MCF 10A (cell line): ENCODE data around the gene LGR4. TPM values are rescaled to one million over a fixed set of nuclear protein-coding genes. Genes with fewer than 3 reads are reported as not detected.

ENCODE experiments used
- BruUV-seq: library from RNA; stranded (reverse); fragments of 400-500 nt; replicated peaks from 2 replicates; lab custom pipeline; 2021; lab: Mats Ljungman, UMichigan
- CTCF ChIA-PET: fragments of 300-600 bp; sonication (Branson Sonifier 250); formaldehyde crosslinking; extraction: SDS; loops from one replicate; lab custom pipeline; 2021; ENCODE audit warnings: antibody characterized with exemption, inconsistent platforms; lab: Yijun Ruan, JAX
- POLR2A ChIA-PET: fragments of 300-600, 350-650 bp; sonication (Branson Sonifier 250); formaldehyde crosslinking; extraction: SDS; loops from one replicate; lab custom pipeline; 2020; ENCODE audit warnings: antibody characterized with exemption, inconsistent platforms; lab: Yijun Ruan, JAX
- DNase-seq: peaks from one replicate; pipeline ENCODE4 v3.0.0-alpha.2; 2018; ENCODE audit not compliant: unreplicated experiment
- H3K27ac Mint-ChIP-seq: one replicate; pipeline ENCODE4 v1.8.0; 2022; ENCODE audit warnings: mild to moderate bottlenecking, low read depth, mixed read lengths; ENCODE audit not compliant: unreplicated experiment
- H3K27me3 Mint-ChIP-seq: one replicate; pipeline ENCODE4 v1.8.0; 2022; ENCODE audit warnings: mixed read lengths; ENCODE audit not compliant: insufficient read depth, unreplicated experiment
- H3K36me3 Mint-ChIP-seq: one replicate; pipeline ENCODE4 v1.8.0; 2022; ENCODE audit warnings: mild to moderate bottlenecking, moderate library complexity, mixed read lengths; ENCODE audit not compliant: insufficient read depth, unreplicated experiment
- H3K4me1 Mint-ChIP-seq: one replicate; pipeline ENCODE4 v1.8.0; 2022; ENCODE audit warnings: mixed read lengths; ENCODE audit not compliant: insufficient read depth, unreplicated experiment
- H3K4me3 Mint-ChIP-seq: one replicate; pipeline ENCODE4 v1.8.0; 2022; ENCODE audit warnings: mild to moderate bottlenecking, moderate library complexity, mixed read lengths; ENCODE audit not compliant: unreplicated experiment
- H3K9me3 Mint-ChIP-seq: one replicate; pipeline ENCODE4 v1.8.0; 2022; ENCODE audit warnings: mixed read lengths; ENCODE audit not compliant: unreplicated experiment
- intact Hi-C: fragments of 100-400 bp; cut with micrococcal nuclease; formaldehyde crosslinking; loops from 2 replicates; pipeline ENCODE4 v1.14.1; 2022
- total RNA-seq: library from RNA; stranded (reverse); gene quantifications from 2 replicates; pipeline ENCODE4 v1.2.3, GENCODE V29; 2022
- TF ChIP-seq, protein P1 (sequence below): fragments of 200-600 bp; IDR thresholded peaks from one replicate; pipeline ENCODE4 v1.8.0; 2022; ENCODE audit warnings: antibody characterized with exemption, mild to moderate bottlenecking; ENCODE audit not compliant: unreplicated experiment

LGR4 gene
- total RNA-seq, 1 experiment from 2014 or later: 14.2 TPM

DNA sequence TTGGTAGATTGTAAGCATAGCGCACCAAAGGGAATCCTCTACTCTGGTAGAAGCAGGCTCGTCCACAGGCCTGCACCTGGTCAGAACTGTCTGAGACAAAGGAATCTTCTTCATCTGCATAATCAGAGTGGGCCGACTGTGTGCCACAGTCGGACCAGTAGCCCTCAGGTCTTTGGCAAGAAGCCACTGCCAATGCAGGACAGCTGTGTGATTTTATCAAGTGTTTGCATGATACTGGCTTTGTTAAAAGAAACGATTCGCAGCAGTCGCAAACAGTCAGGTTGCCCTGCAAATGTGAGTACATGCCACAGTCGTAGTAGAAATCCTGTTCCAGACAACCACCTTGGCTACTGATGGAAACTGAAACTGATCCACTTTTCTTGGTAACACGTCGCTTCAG, 104.7 kb downstream of the LGR4 start:
- H3K27ac Mint-ChIP-seq: no peak overlapping the region
- POLR2A ChIA-PET: interaction anchor here (1.7 kb wide), 1 partner anchor 103 kb away, joined by 3 read pairs; no protein-coding TSS in a partner anchor
- TF ChIP-seq, protein P1, sequence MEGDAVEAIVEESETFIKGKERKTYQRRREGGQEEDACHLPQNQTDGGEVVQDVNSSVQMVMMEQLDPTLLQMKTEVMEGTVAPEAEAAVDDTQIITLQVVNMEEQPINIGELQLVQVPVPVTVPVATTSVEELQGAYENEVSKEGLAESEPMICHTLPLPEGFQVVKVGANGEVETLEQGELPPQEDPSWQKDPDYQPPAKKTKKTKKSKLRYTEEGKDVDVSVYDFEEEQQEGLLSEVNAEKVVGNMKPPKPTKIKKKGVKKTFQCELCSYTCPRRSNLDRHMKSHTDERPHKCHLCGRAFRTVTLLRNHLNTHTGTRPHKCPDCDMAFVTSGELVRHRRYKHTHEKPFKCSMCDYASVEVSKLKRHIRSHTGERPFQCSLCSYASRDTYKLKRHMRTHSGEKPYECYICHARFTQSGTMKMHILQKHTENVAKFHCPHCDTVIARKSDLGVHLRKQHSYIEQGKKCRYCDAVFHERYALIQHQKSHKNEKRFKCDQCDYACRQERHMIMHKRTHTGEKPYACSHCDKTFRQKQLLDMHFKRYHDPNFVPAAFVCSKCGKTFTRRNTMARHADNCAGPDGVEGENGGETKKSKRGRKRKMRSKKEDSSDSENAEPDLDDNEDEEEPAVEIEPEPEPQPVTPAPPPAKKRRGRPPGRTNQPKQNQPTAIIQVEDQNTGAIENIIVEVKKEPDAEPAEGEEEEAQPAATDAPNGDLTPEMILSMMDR: no peak
- CTCF ChIA-PET: interaction anchor here (1.1 kb wide), 1 partner anchor 130 kb away, joined by 3 read pairs; no protein-coding TSS in a partner anchor
- H3K27me3 Mint-ChIP-seq: no peaks in the 10 kb centered on the region
- peaks cover 18% of the 10 kb centered on the region for H3K36me3 Mint-ChIP-seq
- no TSS peak for BruUV-seq
- H3K4me3 Mint-ChIP-seq: no peak overlapping the region
- no peaks in the 10 kb centered on the region for H3K9me3 Mint-ChIP-seq
- intact Hi-C loops: no loop called here
- DNase-seq: no peak
- H3K4me1 Mint-ChIP-seq: peaks cover 7% of the 10 kb centered on the region

DNA sequence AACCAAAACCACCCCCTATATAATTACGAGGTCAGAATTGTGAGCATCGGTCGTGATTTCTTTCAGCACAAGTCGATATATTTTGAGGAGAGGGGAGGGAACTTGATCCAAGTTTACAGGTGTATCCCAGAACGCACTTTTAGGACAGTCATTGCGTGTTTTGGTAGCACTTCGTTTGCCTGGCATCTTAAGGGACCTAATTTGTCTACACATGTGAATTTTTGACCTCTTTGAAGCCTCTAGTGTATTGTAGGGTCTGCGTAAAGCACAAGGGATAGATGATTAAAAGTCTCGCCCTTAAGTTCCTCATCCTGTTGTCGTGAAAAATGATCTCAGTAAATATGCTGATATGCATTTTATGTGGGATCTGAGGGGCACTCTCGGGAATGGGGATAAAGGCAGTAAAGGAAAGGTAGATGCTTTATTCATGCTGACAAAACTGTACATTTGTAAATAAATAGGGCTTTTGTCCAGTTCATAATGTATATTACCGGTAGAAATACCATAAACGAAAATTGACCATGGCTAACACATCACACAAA, 108.9 kb downstream of the LGR4 start:
- POLR2A ChIA-PET: interaction anchor here (0.6 to 2.5 kb wide), 10 partner anchors 10 to 122 kb away, joined by 3 to 16 read pairs (median 4); no protein-coding TSS in a partner anchor
- TF ChIP-seq, protein P1: no peak
- intact Hi-C loops: loop anchor here (1.0 to 2.0 kb wide), 2 partner anchors 109 to 179 kb away; partner anchors contain the start of gene LGR4
- no peak for DNase-seq
- Mint-ChIP-seq H3K27ac (peak overlapping the region; percentile 93), H3K36me3 (peaks cover 4% of the 10 kb centered on the region), H3K27me3 (no peaks in the 10 kb centered on the region), H3K4me1 (peaks cover 19% of the 10 kb centered on the region), H3K4me3 (peak overlapping the region; percentile 93), H3K9me3 (no peaks in the 10 kb centered on the region)
- TSS peak; percentile 16 for BruUV-seq
- CTCF ChIA-PET: interaction anchor here (0.9 to 1.5 kb wide), 4 partner anchors 11 to 122 kb away, joined by 3 to 4 read pairs (median 3); partner anchors contain the start of gene LGR4

DNA sequence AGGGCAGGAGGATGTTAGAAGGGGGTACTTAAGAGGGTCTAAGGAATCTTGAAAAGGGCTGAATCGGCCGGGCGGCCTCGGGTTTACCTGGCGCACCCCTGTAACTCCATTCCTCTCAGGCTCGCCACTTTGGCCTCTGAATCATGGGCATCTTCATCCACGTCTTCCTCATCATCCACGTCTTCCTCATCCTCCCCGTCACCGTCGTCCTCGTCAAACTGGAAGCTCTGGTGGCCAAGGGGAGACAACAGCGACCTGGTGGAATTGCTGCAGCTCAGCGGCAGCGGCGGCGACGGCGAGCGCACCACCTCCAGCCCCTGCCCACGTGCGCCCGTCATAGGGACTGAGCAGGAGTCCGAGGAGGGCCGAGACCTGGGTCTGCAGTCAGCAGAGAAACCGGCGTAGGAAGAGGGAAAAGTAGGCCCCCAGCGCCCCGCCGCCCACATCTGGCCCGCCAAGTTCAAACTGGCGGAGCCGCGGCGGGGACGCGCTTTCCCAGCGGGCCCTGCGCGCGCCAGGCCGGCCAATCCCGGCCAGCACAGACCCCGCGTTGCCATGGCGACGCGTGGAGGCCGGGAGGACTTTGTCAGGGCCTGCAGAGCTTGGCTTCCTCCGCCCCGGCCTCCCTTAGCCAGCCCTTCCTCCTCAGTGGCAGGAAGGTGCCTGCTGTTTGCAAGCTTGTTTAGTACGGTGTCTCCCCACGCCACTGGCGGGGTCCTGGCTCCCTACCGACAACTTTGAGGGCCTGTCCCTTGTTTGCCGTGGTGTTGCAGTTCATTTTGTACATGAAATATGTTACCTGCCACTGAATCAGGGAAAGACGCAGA, 109.6 kb downstream of the LGR4 start, which contains the start of gene CCDC34:
Gene CCDC34 (minus strand): TSS at position 467 of the 827 bp plus-strand sequence. CDS start 21 bp downstream, at position 446.
- intact Hi-C loops: loop anchor here (1.0 to 2.0 kb wide), 2 partner anchors 109 to 178 kb away; partner anchors contain the start of gene LGR4
- DNase-seq: peak; percentile 94
- TF ChIP-seq, protein P1: no peak
- Mint-ChIP-seq H3K27ac (peak within 1 kb of the TSS; percentile 93), H3K4me1 (peaks cover 19% of the 10 kb centered on the region), H3K36me3 (peaks cover 4% of the 10 kb centered on the region), H3K27me3 (no peaks in the 10 kb centered on the region), H3K9me3 (no peaks in the 10 kb centered on the region), H3K4me3 (peak within 1 kb of the TSS; percentile 93)
- BruUV-seq: TSS peak; percentile 17
- CTCF ChIA-PET: interaction anchor here (0.6 to 1.4 kb wide), 3 partner anchors 25 to 110 kb away, joined by 3 to 4 read pairs (median 3); partner anchors contain the start of gene LGR4
- POLR2A ChIA-PET: interaction anchor here (0.6 to 2.5 kb wide), 14 partner anchors 12 to 306 kb away, joined by 3 to 16 read pairs (median 4); partner anchors contain the start of gene LGR4
